GM23338 (cell line): ENCODE data around the gene CCR4.

ENCODE experiments used
- CREB1 ChIP-seq: fragments of 250-450 bp; sonication (Bioruptor Pico); IDR thresholded peaks from 2 replicates; pipeline ENCODE4 v1.5.0; 2020; ENCODE audit warnings: low read depth, mild to moderate bottlenecking, moderate library complexity
- CTCF ChIP-seq, 2 experiments: fragments of 200-600 bp in 1 of 2; sonication (generic) in 1 of 2; conservative IDR thresholded peaks; 2 replicates each; pipeline versions ENCODE4 v1.5.1 to v1.6.1; 2016 to 2017; ENCODE audit warnings: antibody characterized with exemption in 2 of 2, low read depth in 2 of 2, mild to moderate bottlenecking in 2 of 2, moderate library complexity in 1 of 2
- ETS1 ChIP-seq: IDR thresholded peaks from 2 replicates; pipeline ENCODE4 v1.6.1; 2016; ENCODE audit warnings: antibody characterized with exemption
- EZH2 ChIP-seq: fragments of 200-600 bp; sonication (generic); IDR thresholded peaks from one replicate; pipeline ENCODE4 v1.8.0; 2017; ENCODE audit warnings: antibody characterized with exemption, mild to moderate bottlenecking, low read depth; ENCODE audit not compliant: unreplicated experiment
- EZH2phosphoT487 ChIP-seq: fragments of 200-600 bp; sonication (generic); IDR thresholded peaks from one replicate; pipeline ENCODE4 v1.8.1; 2018; ENCODE audit warnings: antibody characterized with exemption; ENCODE audit not compliant: unreplicated experiment
- NANOG ChIP-seq: IDR thresholded peaks from 2 replicates; pipeline ENCODE4 v1.6.1; 2016; ENCODE audit warnings: antibody characterized with exemption, borderline replicate concordance
- POLR2AphosphoS5 ChIP-seq: IDR thresholded peaks from 2 replicates; pipeline ENCODE4 v1.6.1; 2016; ENCODE audit warnings: antibody characterized with exemption, low read depth
- REST ChIP-seq: IDR thresholded peaks from one replicate; pipeline ENCODE4 v1.6.1; 2018; ENCODE audit warnings: antibody characterized with exemption; ENCODE audit not compliant: unreplicated experiment
- ZNF114 ChIP-seq: fragments of 250-450 bp; sonication (Bioruptor Pico); IDR thresholded peaks from 2 replicates; pipeline ENCODE4 v1.5.0; 2020; ENCODE audit warnings: mild to moderate bottlenecking, moderate library complexity
- ZNF331 ChIP-seq: fragments of 250-450 bp; sonication (Bioruptor Pico); IDR thresholded peaks from 2 replicates; pipeline ENCODE4 v1.5.0; 2020; ENCODE audit warnings: low read depth, mild to moderate bottlenecking, moderate library complexity

GRCh38 chr3:32940726-32941125 lies 10.7 kb upstream of the CCR4 start:
- TF ChIP-seq POLR2AphosphoS5 (no peak), EZH2 (no peak), CTCF (conservative IDR thresholded peaks at IDR 0.05; ENCODE audit: low read depth in 2 of 2) (no peak), REST (no peak), ZNF331 (no peak), EZH2phosphoT487 (no peak), CREB1 (CRISPR knock-in tag) (no peak), NANOG (no peak), ZNF114 (CRISPR knock-in tag) (no peak), ETS1 (no peak)
